ENCODE measurements around the gene ADGRE2. TPM values are rescaled to one million over a fixed set of nuclear protein-coding genes. Genes with fewer than 3 reads are reported as not detected.

The ADGRE2 gene
- total RNA-seq, 2 experiments from 2014 or later, result 0.11 TPM; not detected in 1

DNA sequence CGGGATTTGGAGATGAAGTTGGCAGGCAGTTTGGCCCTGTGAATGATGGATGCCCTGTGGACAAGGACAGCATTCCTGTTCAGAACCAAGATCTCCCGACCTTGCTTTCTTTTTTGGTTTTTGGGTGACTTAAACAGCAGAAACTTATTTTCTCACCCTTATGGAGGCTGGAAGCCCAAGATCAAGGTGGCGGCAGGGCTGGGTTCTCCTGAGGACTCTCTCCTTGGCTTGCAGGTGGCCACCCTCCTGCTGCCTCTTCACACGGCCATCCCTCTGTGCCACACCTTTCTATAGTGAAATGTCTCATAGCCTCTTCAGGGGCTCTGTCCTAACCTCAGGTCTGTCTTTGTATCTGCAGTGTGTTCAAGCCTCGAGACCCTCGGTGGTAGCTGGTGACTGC lies 74.5 kb downstream of the ADGRE2 start:
- Histone ChIP-seq H3K79me2 (ENCODE audit: insufficient read depth, low read depth, low read length) (no peaks in the 10 kb centered on the region), H3K9me3 (ENCODE audit: low read length) (no peaks in the 10 kb centered on the region), H3K4me3 (ENCODE audit: low read depth, low read length, poor library complexity, severe bottlenecking) (no peak overlapping the region), H2AFZ (ENCODE audit: low read length) (no peak overlapping the region), H3K9me2 (ENCODE audit: insufficient read depth, low read length) (no peaks in the 10 kb centered on the region), H3K27ac (ENCODE audit: low read depth, low read length, poor library complexity, severe bottlenecking) (no peak overlapping the region), H3K4me2 (ENCODE audit: low read length) (no peak overlapping the region), H3K4me1 (ENCODE audit: insufficient read depth, low read length, poor library complexity, severe bottlenecking) (no peaks in the 10 kb centered on the region), H3K36me3 (ENCODE audit: insufficient read depth, low read length) (peaks cover 85% of the 10 kb centered on the region), H4K20me1 (ENCODE audit: insufficient read depth, low read length) (no peaks in the 10 kb centered on the region)
- no peak for DNase-seq (ENCODE audit: low spot score)
- TF ChIP-seq, protein P1, sequence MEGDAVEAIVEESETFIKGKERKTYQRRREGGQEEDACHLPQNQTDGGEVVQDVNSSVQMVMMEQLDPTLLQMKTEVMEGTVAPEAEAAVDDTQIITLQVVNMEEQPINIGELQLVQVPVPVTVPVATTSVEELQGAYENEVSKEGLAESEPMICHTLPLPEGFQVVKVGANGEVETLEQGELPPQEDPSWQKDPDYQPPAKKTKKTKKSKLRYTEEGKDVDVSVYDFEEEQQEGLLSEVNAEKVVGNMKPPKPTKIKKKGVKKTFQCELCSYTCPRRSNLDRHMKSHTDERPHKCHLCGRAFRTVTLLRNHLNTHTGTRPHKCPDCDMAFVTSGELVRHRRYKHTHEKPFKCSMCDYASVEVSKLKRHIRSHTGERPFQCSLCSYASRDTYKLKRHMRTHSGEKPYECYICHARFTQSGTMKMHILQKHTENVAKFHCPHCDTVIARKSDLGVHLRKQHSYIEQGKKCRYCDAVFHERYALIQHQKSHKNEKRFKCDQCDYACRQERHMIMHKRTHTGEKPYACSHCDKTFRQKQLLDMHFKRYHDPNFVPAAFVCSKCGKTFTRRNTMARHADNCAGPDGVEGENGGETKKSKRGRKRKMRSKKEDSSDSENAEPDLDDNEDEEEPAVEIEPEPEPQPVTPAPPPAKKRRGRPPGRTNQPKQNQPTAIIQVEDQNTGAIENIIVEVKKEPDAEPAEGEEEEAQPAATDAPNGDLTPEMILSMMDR (conservative IDR thresholded peaks at IDR 0.05; ENCODE audit: low read length), result no peak
- ChIA-PET POLR2A (no interaction called here), CTCF (ENCODE audit: unreplicated experiment) (no interaction called here)
- intact Hi-C loops (cut with micrococcal nuclease; ENCODE audit: unreplicated experiment), result no loop called here
- no TSS peak for BruUV-seq (replicated peaks)

DNA sequence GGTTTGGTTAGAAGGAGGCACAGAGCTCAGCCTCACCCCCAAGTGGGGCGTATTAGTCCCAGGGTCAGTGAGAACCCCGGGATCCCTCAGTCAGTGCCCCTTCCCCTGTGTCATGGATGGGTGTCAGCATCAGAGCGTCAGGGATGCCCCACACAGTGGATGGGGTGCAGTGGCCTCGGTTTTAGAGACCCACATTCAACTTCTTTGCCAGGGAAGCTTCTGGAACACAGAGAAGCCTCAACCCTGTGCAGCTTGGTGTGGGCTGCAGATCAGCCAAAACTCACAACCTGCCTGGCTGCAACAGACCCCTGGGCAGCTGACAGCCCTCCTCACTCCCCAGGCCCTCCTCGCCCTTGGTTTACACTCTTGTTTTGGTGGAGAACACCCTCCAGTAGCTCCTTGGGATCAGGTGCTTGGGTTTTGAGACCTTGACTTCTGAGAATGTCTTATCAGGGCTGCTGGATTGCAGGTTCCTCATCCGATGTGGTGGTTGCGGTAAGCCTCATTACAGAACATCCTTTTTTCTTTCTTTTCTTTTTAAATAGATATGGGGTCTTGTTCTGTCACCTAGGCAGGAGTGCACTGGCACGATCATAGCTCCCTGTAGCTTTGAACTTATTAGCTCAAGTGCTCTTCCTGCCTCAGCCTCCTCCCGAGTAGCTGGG lies 77.5 kb downstream of the ADGRE2 start:
- no TSS peak for BruUV-seq (replicated peaks)

DNA sequence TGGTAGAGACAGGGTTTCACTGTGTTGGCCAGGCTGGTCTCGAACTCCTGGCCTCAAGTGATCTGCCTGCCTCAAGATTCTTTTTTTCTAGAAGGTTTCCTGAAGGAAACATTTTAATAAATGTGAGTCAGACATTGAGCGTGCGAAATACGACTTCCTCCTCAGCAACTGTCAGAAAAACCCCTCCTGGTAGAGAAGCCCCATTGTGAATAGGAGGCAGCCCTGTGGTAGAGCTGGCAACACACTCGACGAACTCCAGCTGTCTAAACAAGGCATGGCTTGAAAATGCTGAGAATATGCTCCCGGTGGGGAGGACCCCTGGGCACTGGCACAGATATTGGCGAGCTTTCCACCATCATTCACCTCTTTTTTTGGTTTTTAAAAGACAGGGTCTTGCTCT lies 78.7 kb downstream of the ADGRE2 start:
- H4K20me1 ChIP-seq (ENCODE audit: insufficient read depth, low read length), result no peaks in the 10 kb centered on the region
- peaks cover 85% of the 10 kb centered on the region for H3K36me3 ChIP-seq (ENCODE audit: insufficient read depth, low read length)
- H3K79me2 ChIP-seq (ENCODE audit: insufficient read depth, low read depth, low read length), result no peaks in the 10 kb centered on the region
- intact Hi-C loops (cut with micrococcal nuclease; ENCODE audit: unreplicated experiment), result no loop called here
- H3K4me3 ChIP-seq (ENCODE audit: low read depth, low read length, poor library complexity, severe bottlenecking), result no peak overlapping the region
- ChIA-PET POLR2A (no interaction called here), CTCF (ENCODE audit: unreplicated experiment) (no interaction called here)
- H3K27ac ChIP-seq (ENCODE audit: low read depth, low read length, poor library complexity, severe bottlenecking), result no peak overlapping the region
- no peaks in the 10 kb centered on the region for H3K9me3 ChIP-seq (ENCODE audit: low read length)
- no peaks in the 10 kb centered on the region for H3K4me1 ChIP-seq (ENCODE audit: insufficient read depth, low read length, poor library complexity, severe bottlenecking)
- H3K4me2 ChIP-seq (ENCODE audit: low read length), result no peak overlapping the region
- TF ChIP-seq, protein P1 (conservative IDR thresholded peaks at IDR 0.05; ENCODE audit: low read length), result no peak
- TF ChIP-seq EZH2phosphoT487 (IDR thresholded peaks at IDR 0.05; ENCODE audit: borderline replicate concordance, low read depth, low read length), result no peak
- no TSS peak for BruUV-seq (replicated peaks)
- no peaks in the 10 kb centered on the region for H3K9me2 ChIP-seq (ENCODE audit: insufficient read depth, low read length)
- DNase-seq (ENCODE audit: low spot score), result no peak
- no peak overlapping the region for H2AFZ ChIP-seq (ENCODE audit: low read length)

More for the DNA sequence above, 77.5 kb downstream of the ADGRE2 start:
- no peaks in the 10 kb centered on the region for H3K9me2 ChIP-seq (ENCODE audit: insufficient read depth, low read length)
- no peak overlapping the region for H3K27ac ChIP-seq (ENCODE audit: low read depth, low read length, poor library complexity, severe bottlenecking)
- H3K36me3 ChIP-seq (ENCODE audit: insufficient read depth, low read length), result peaks cover 83% of the 10 kb centered on the region
- H3K79me2 ChIP-seq (ENCODE audit: insufficient read depth, low read depth, low read length), result no peaks in the 10 kb centered on the region
- H3K4me1 ChIP-seq (ENCODE audit: insufficient read depth, low read length, poor library complexity, severe bottlenecking), result no peaks in the 10 kb centered on the region
- ChIA-PET POLR2A (no interaction called here), CTCF (ENCODE audit: unreplicated experiment) (no interaction called here)
- no peaks in the 10 kb centered on the region for H3K9me3 ChIP-seq (ENCODE audit: low read length)
- intact Hi-C loops (cut with micrococcal nuclease; ENCODE audit: unreplicated experiment), result no loop called here
- TF ChIP-seq EZH2phosphoT487 (IDR thresholded peaks at IDR 0.05; ENCODE audit: borderline replicate concordance, low read depth, low read length), result no peak
- TF ChIP-seq, protein P1 (conservative IDR thresholded peaks at IDR 0.05; ENCODE audit: low read length), result no peak
- H2AFZ ChIP-seq (ENCODE audit: low read length), result no peak overlapping the region
- no peak overlapping the region for H3K4me3 ChIP-seq (ENCODE audit: low read depth, low read length, poor library complexity, severe bottlenecking)
- no peaks in the 10 kb centered on the region for H4K20me1 ChIP-seq (ENCODE audit: insufficient read depth, low read length)
- no peak overlapping the region for H3K4me2 ChIP-seq (ENCODE audit: low read length)
- no peak for DNase-seq (ENCODE audit: low spot score)

All from OCI-LY7 (cell line).